HG02981 (cell line): ENCODE measurements around the gene NUDT2.

Experiments
- ATAC-seq: cut with Tn5 transposase; IDR thresholded peaks from one replicate; pipeline ENCODE4 v1.9.1; 2021; ENCODE audit warnings: mild to moderate bottlenecking, moderate library complexity; ENCODE audit not compliant: unreplicated experiment

Gene NUDT2

GRCh38 chr9:34384368-34385165, 55.2 kb downstream of the NUDT2 start:
- no peak for ATAC-seq

- no peak for ATAC-seq
These were observed 56.3 kb downstream of the NUDT2 start for GRCh38 chr9:34385561-34386230.

GRCh38 chr9:34386656-34387055, 57.3 kb downstream of the NUDT2 start:
- ATAC-seq = no peak

- ATAC-seq = no peak
These were observed 57.9 kb downstream of the NUDT2 start for GRCh38 chr9:34387239-34387638.

GRCh38 chr9:34392511-34392910, 63.1 kb downstream of the NUDT2 start:
- ATAC-seq = no peak
